H1 (cell line): Measurements from ENCODE around the gene RNU7-1. TPM values are rescaled to one million over a fixed set of nuclear protein-coding genes. Genes with fewer than 3 reads are reported as not detected.

ENCODE experiments used
- CTCF ChIA-PET: fragments of 300-600 bp; sonication (Branson Sonifier 250); formaldehyde crosslinking; loops from one replicate; lab custom pipeline; 2021; ENCODE audit not compliant: partially characterized antibody; lab: Charles Lee
- POLR2A ChIA-PET: fragments of 300-600 bp; sonication (Branson Sonifier 250); formaldehyde crosslinking; loops from one replicate; lab custom pipeline; 2021; ENCODE audit warnings: inconsistent platforms; ENCODE audit not compliant: partially characterized antibody; lab: Charles Lee
- DNase-seq, 2 experiments: peaks; one replicate each; pipeline versions ENCODE4 v3.0.0 to v3.0.0-alpha.2; 2010 to 2022; ENCODE audit warnings: low spot score in 2 of 2, low read depth in 1 of 2, mixed read lengths in 1 of 2
- FAIRE-seq: peaks from 2 replicates; lab custom pipeline; 2011; peaks lifted over from hg19 to GRCh38; lab: Jason Lieb, UNC
- H2AFZ ChIP-seq: 2 replicates; pipeline ENCODE4 v1.8.1; 2012; ENCODE audit warnings: low read length, inconsistent platforms
- H2AK5ac ChIP-seq: 2 replicates; pipeline ENCODE4 v1.6.1; 2013; ENCODE audit warnings: low read depth, low read length
- H2BK120ac ChIP-seq: replicated peaks from 2 replicates; pipeline ENCODE3; 2013; ENCODE audit warnings: low read depth, low read length, inconsistent platforms
- H2BK12ac ChIP-seq: 2 replicates; pipeline ENCODE4 v1.6.1; 2013; ENCODE audit warnings: low read depth, low read length
- H2BK15ac ChIP-seq: 2 replicates; pipeline ENCODE4 v1.6.1; 2013; ENCODE audit warnings: low read length
- H2BK20ac ChIP-seq: 2 replicates; pipeline ENCODE4 v1.6.1; 2013; ENCODE audit warnings: low read length
- H2BK5ac ChIP-seq: 2 replicates; pipeline ENCODE4 v1.6.1; 2013; ENCODE audit warnings: low read depth, low read length
- H3K14ac ChIP-seq: 2 replicates; pipeline ENCODE4 v1.6.1; 2013; ENCODE audit warnings: inconsistent platforms; ENCODE audit not compliant: insufficient read length
- H3K18ac ChIP-seq: 2 replicates; pipeline ENCODE4 v1.6.1; 2013; ENCODE audit warnings: low read length; ENCODE audit errors: extremely low read depth
- H3K23ac ChIP-seq: 2 replicates; pipeline ENCODE4 v1.6.1; 2013; ENCODE audit warnings: inconsistent platforms; ENCODE audit not compliant: insufficient read length
- H3K23me2 ChIP-seq: 2 replicates; pipeline ENCODE4 v1.6.1; 2013; ENCODE audit warnings: low read depth, low read length
- H3K27ac ChIP-seq: 2 replicates; pipeline ENCODE4 v1.6.1; 2011; ENCODE audit warnings: low read depth, low read length, inconsistent platforms
- H3K27me3 ChIP-seq, 4 experiments: replicated peaks in 1 of 4; 1 replicate in 1 of 4; 2 replicates in 3 of 4; pipeline versions ENCODE4 v1.6.1 to v1.8.1; 2011 to 2013; ENCODE audit warnings: low read length in 3 of 4, mild to moderate bottlenecking in 3 of 4, inconsistent platforms in 2 of 4, mixed read lengths in 2 of 4, moderate library complexity in 1 of 4; ENCODE audit not compliant: control insufficient read depth in 3 of 4, insufficient read depth in 3 of 4; ENCODE audit errors: extremely low read depth in 1 of 4
- H3K36me3 ChIP-seq, 4 experiments: 2 replicates each; pipeline versions ENCODE4 v1.6.1 to v1.8.1; 2011 to 2013; ENCODE audit warnings: mild to moderate bottlenecking in 4 of 4, low read length in 3 of 4, moderate library complexity in 2 of 4, control low read depth in 1 of 4, inconsistent platforms in 1 of 4; ENCODE audit not compliant: insufficient read depth in 4 of 4, control insufficient read depth in 2 of 4
- H3K4ac ChIP-seq: replicated peaks from 2 replicates; pipeline ENCODE3; 2013; ENCODE audit warnings: low read length, low read depth, mixed read lengths, inconsistent platforms; ENCODE audit not compliant: insufficient read length
- H3K4me1 ChIP-seq, 4 experiments: replicated peaks in 1 of 4; 1 replicate in 1 of 4; 2 replicates in 3 of 4; pipeline versions ENCODE4 v1.6.1 to v1.8.1; 2011 to 2013; ENCODE audit warnings: low read length in 3 of 4, inconsistent platforms in 2 of 4, mixed read lengths in 1 of 4; ENCODE audit not compliant: insufficient read depth in 4 of 4, control insufficient read depth in 3 of 4
- H3K4me2 ChIP-seq, 2 experiments: 2 replicates each; pipeline versions ENCODE4 v1.6.1 to v1.8.1; 2011 to 2013; ENCODE audit warnings: low read depth in 2 of 2, low read length in 2 of 2, control low read depth in 1 of 2, inconsistent platforms in 1 of 2, mild to moderate bottlenecking in 1 of 2; ENCODE audit not compliant: insufficient read depth in 1 of 2
- H3K4me3 ChIP-seq, 4 experiments: fragments of 200-600, 300-600 bp in 1 of 4; sonication (generic), shearing (Covaris generic), sonication (Bioruptor Twin) in 1 of 4; 2 replicates each; pipeline versions ENCODE4 v1.5.1 to v1.8.1; 2011 to 2016; ENCODE audit warnings: low read length in 4 of 4, low read depth in 3 of 4, control low read depth in 2 of 4, inconsistent platforms in 2 of 4, mild to moderate bottlenecking in 2 of 4, mixed read lengths in 1 of 4, moderate library complexity in 1 of 4; ENCODE audit not compliant: insufficient read depth in 2 of 4; ENCODE audit errors: extremely low read depth in 1 of 4
- H3K56ac ChIP-seq: replicated peaks from 2 replicates; pipeline ENCODE3; 2013; ENCODE audit warnings: low read depth, mild to moderate bottlenecking, mixed read lengths, low read length, inconsistent platforms; ENCODE audit not compliant: insufficient read length
- H3K79me1 ChIP-seq: 2 replicates; pipeline ENCODE4 v1.6.1; 2013; ENCODE audit warnings: low read depth, low read length, control low read depth
- H3K79me2 ChIP-seq, 2 experiments: 2 replicates each; pipeline versions ENCODE4 v1.6.1 to v1.8.1; 2012 to 2013; ENCODE audit warnings: low read length in 2 of 2, mild to moderate bottlenecking in 2 of 2, inconsistent platforms in 1 of 2; ENCODE audit not compliant: insufficient read depth in 2 of 2, control insufficient read depth in 1 of 2
- H3K9ac ChIP-seq, 4 experiments: replicated peaks in 1 of 4; 1 replicate in 1 of 4; 2 replicates in 3 of 4; pipeline versions ENCODE4 v1.6.1 to v1.8.1; 2011 to 2013; ENCODE audit warnings: low read depth in 3 of 4, low read length in 3 of 4, control low read depth in 2 of 4, mild to moderate bottlenecking in 2 of 4, moderate library complexity in 2 of 4, inconsistent platforms in 1 of 4; ENCODE audit errors: extremely low read depth in 1 of 4
- H3K9me3 ChIP-seq, 2 experiments: 2 replicates each; pipeline versions ENCODE4 v1.6.1 to v1.8.1; 2012 to 2013; ENCODE audit warnings: mild to moderate bottlenecking in 2 of 2, moderate library complexity in 2 of 2, control low read depth in 1 of 2, inconsistent platforms in 1 of 2, low read depth in 1 of 2, low read length in 1 of 2, mixed read lengths in 1 of 2; ENCODE audit not compliant: insufficient read depth in 2 of 2
- H4K20me1 ChIP-seq, 2 experiments: replicated peaks in 1 of 2; 2 replicates each; pipeline versions ENCODE3 to v1.8.1; 2011 to 2013; ENCODE audit warnings: inconsistent platforms in 2 of 2, low read length in 2 of 2, mild to moderate bottlenecking in 1 of 2; ENCODE audit not compliant: insufficient read depth in 2 of 2, control insufficient read depth in 1 of 2
- H4K5ac ChIP-seq: 2 replicates; pipeline ENCODE4 v1.6.1; 2013; ENCODE audit warnings: low read length, low read depth, mixed read lengths, inconsistent platforms; ENCODE audit not compliant: insufficient read length
- H4K8ac ChIP-seq: 2 replicates; pipeline ENCODE4 v1.8.0; 2013; ENCODE audit warnings: mild to moderate bottlenecking, moderate library complexity, low read length, inconsistent platforms; ENCODE audit not compliant: insufficient read depth; ENCODE audit errors: extremely low read depth
- H4K91ac ChIP-seq: replicated peaks from 2 replicates; pipeline ENCODE3; 2013; ENCODE audit warnings: low read length, mixed read lengths, inconsistent platforms; ENCODE audit not compliant: insufficient read length
- ASH2L ChIP-seq: fragments of 200-600, 300-600 bp; sonication (generic); IDR thresholded peaks from one replicate; pipeline ENCODE4 v1.7.1; 2017; ENCODE audit warnings: low read length
- BCL11A ChIP-seq, 2 experiments: IDR thresholded peaks; one replicate each; pipeline ENCODE4 v1.6.1; 2011; ENCODE audit warnings: low read depth in 2 of 2, low read length in 2 of 2, mild to moderate bottlenecking in 2 of 2
- HDAC2 ChIP-seq, 2 experiments: fragments of 300-600 bp in 1 of 2; sonication (generic) in 1 of 2; IDR thresholded peaks; 2 replicates each; pipeline ENCODE4 v1.6.1; 2011 to 2012; ENCODE audit warnings: low read depth in 2 of 2, low read length in 2 of 2, mild to moderate bottlenecking in 2 of 2, moderate library complexity in 2 of 2, borderline replicate concordance in 1 of 2, inconsistent platforms in 1 of 2
- SIX5 ChIP-seq: IDR thresholded peaks from 2 replicates; pipeline ENCODE4 v1.6.1; 2011; ENCODE audit warnings: mild to moderate bottlenecking, low read depth, low read length
- YY1 ChIP-seq: IDR thresholded peaks from 2 replicates; pipeline ENCODE4 v1.6.1; 2011; ENCODE audit warnings: low read depth, mild to moderate bottlenecking, low read length
- WGBS, 2 experiments: shearing (Covaris generic) in 1 of 2; methylation state at CpG; one replicate each; pipeline versions ENCODE4 v1.1.6 to v1.1.7; 2013 to 2015; ENCODE audit warnings: low lambda C conversion rate in 2 of 2, mixed read lengths in 2 of 2, inconsistent platforms in 1 of 2, low coverage in 1 of 2, missing lambda C conversion rate in 1 of 2; ENCODE audit not compliant: insufficient replicate concordance in 2 of 2, insufficient coverage in 1 of 2, insufficient read length in 1 of 2; ENCODE audit errors: extremely low coverage in 1 of 2, missing lambda C conversion rate in 1 of 2; 5-methylcytosine and 5-hydroxymethylcytosine counted together
- polyA plus RNA-seq, 7 experiments: library from polyadenylated mRNA; depleted of rRNA in 3 of 7; stranded (reverse) in 5 of 7; unstranded in 2 of 7; fragments of >200 nt in 5 of 7; fragments of 200-250 nt in 2 of 7; gene quantifications; 1 replicate in 5 of 7; 2 replicates in 1 of 7; 4 replicates in 1 of 7; pipeline versions ENCODE4 v1.2.1 to v1.2.3, GENCODE V29; 2011 to 2013; ENCODE audit warnings: missing spikeins in 2 of 7, mixed read lengths in 2 of 7
- total RNA-seq: library from RNA; stranded (reverse); fragmentation: NEBNext Ultra II Directional; extraction: Animal tissue kit (Norgen Biotek cat#: 25700); gene quantifications from 2 replicates; pipeline ENCODE4 v1.2.1, GENCODE V29; 2021

RNU7-1 gene
- total and polyA plus RNA-seq, 2 of the 8 experiments (the other 6 are each of a cell fraction or from before 2014, with no cell fraction given), result not detected

GRCh38 chr12:6936194-6936635, 7.4 kb upstream of the RNU7-1 start:
- 90% methylated on average over 3 of the region's 3 CpGs; no CpG with 5 or more reads in 1 of the 2 experiments for WGBS, 2 experiments
- TF ChIP-seq HDAC2 (IDR thresholded peaks at IDR 0.05; ENCODE audit: borderline replicate concordance in 1 of 2, low read depth in 2 of 2, low read length in 2 of 2) (no peak), YY1 (no peak), BCL11A (IDR thresholded peaks at IDR 0.05; ENCODE audit: low read depth in 2 of 2, low read length in 2 of 2) (no peak), ASH2L (no peak), SIX5 (no peak)

More at GRCh38 chr12:6936194-6936635, 7.4 kb upstream of the RNU7-1 start:
- peaks cover 10 to 49% (median 28%) of the 10 kb centered on the region in 4 experiments for H3K36me3 ChIP-seq
- 0 out of 2 replicates have a peak overlapping the region, but pooled peaks have one; percentile 66 for H2BK5ac ChIP-seq
- no peak for FAIRE-seq
- no peak overlapping the region for H4K5ac ChIP-seq
- H2AK5ac ChIP-seq, result no peak overlapping the region
- H3K4me1 ChIP-seq, result peaks cover 0 to 13% (median 5%) of the 10 kb centered on the region in 4 experiments; a peak in 5 of 7 replicates
- peaks cover 12% of the 10 kb centered on the region for H3K79me1 ChIP-seq
- POLR2A ChIA-PET, result interaction anchor here (0.6 to 44.0 kb wide), 10 partner anchors 6 to 324 kb away, joined by 3 to 1596 read pairs (median 5); partner anchors contain the start of genes ATN1, C12orf57, EMG1 and ENO2
- H4K8ac ChIP-seq, result no peak overlapping the region
- CTCF ChIA-PET, result interaction anchor here (0.6 to 20.2 kb wide), 8 partner anchors 9 to 383 kb away, joined by 3 to 253 read pairs (median 3); partner anchors contain the start of genes ATN1, SPSB2 and TPI1
- peaks cover 0 to 12% of the 10 kb centered on the region in 2 experiments; a peak in 2 of 4 replicates for H3K79me2 ChIP-seq
- no peak overlapping the region for H3K56ac ChIP-seq
- H4K20me1 ChIP-seq, result peaks cover 13 to 15% of the 10 kb centered on the region in 2 experiments
- H2BK15ac ChIP-seq, result no peak overlapping the region
- H2BK20ac ChIP-seq, result no peak overlapping the region
- H3K4me2 ChIP-seq, result no peak overlapping the region
- H4K91ac ChIP-seq, result no peak overlapping the region
- H3K27me3 ChIP-seq, result no peaks in the 10 kb centered on the region
- no peak overlapping the region for H3K27ac ChIP-seq
- no peak overlapping the region for H3K4me3 ChIP-seq
- no peak overlapping the region for H3K14ac ChIP-seq
- peaks cover 4% of the 10 kb centered on the region; the same call in 1 of the 2 replicates for H3K23me2 ChIP-seq
- no peak overlapping the region for H3K23ac ChIP-seq
- H2BK120ac ChIP-seq, result no peak overlapping the region
- no peak overlapping the region for H3K18ac ChIP-seq
- H2BK12ac ChIP-seq, result no peak overlapping the region
- DNase-seq, result no peak
- no peak overlapping the region for H2AFZ ChIP-seq
- H3K9ac ChIP-seq, result no peak overlapping the region
- no peaks in the 10 kb centered on the region for H3K9me3 ChIP-seq
- H3K4ac ChIP-seq, result no peak overlapping the region
